NB4 (cell line): ENCODE measurements around the gene CDC23.

Source experiments
- POLR2A ChIP-seq: IDR thresholded peaks from 2 replicates; pipeline ENCODE4 v1.6.1; 2011; ENCODE audit warnings: mild to moderate bottlenecking; ENCODE audit not compliant: insufficient read length; ENCODE audit errors: extremely low read depth
- TF ChIP-seq, protein P1 (sequence below): IDR thresholded peaks from one replicate; pipeline ENCODE4 v1.5.1; 2012; ENCODE audit warnings: low read depth, low read length

- TF ChIP-seq, protein P1, sequence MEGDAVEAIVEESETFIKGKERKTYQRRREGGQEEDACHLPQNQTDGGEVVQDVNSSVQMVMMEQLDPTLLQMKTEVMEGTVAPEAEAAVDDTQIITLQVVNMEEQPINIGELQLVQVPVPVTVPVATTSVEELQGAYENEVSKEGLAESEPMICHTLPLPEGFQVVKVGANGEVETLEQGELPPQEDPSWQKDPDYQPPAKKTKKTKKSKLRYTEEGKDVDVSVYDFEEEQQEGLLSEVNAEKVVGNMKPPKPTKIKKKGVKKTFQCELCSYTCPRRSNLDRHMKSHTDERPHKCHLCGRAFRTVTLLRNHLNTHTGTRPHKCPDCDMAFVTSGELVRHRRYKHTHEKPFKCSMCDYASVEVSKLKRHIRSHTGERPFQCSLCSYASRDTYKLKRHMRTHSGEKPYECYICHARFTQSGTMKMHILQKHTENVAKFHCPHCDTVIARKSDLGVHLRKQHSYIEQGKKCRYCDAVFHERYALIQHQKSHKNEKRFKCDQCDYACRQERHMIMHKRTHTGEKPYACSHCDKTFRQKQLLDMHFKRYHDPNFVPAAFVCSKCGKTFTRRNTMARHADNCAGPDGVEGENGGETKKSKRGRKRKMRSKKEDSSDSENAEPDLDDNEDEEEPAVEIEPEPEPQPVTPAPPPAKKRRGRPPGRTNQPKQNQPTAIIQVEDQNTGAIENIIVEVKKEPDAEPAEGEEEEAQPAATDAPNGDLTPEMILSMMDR, result no peak
- TF ChIP-seq POLR2A, result no peak
Observed at GRCh38 chr5:138177941-138178515, 35.1 kb downstream of the CDC23 start.
